ENCODE measurements around the gene OSBPL3. TPM values are rescaled to one million over a fixed set of nuclear protein-coding genes. Genes with fewer than 3 reads are reported as not detected.

OSBPL3 gene
- total RNA-seq, 1 donor from 2014 or later: 76.2 TPM

DNA sequence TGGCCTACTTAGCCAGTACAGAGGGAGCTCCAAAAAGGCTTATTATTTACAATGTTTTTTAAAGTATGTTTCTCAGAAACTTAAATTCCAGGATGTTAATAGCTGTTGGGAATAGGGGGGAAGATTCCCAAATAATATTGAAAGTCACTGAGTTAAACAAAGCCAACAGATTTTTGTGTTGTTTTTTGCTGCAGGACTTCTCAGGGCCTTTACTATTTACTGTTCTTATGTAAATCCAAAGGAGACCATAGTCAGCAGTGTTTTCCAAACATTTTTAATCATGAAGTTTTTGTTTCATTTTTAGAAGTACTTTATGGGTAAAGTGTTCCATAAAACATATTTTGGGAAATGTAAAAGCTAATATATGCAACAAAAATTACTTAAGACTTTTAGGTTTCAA is 122.4 kb downstream of the OSBPL3 start:
- Mint-ChIP-seq H3K36me3 (ENCODE audit: low read depth) (peaks cover 84% of the 10 kb centered on the region), H3K27me3 (ENCODE audit: low read depth) (no peaks in the 10 kb centered on the region)

DNA sequence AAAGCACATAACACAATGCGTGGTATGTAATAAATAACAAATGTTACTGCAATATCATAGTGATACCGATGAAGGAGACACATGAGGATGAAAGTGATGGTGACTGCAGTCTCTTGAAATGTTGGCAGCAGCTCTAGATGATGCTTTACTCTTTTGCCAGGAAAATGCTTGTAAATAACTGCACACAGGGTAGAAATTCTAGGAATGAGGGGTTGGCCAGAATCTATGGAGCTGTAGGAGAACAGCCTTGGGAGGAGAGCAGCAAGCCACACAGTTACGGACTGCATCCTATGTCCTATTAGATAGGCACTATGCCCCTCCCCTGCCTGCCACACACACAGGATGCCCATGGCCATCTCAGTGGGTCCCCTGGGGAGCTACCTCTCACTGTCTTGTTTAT is 125.1 kb downstream of the OSBPL3 start:
- intact Hi-C loops (cut with micrococcal nuclease): no loop called here
- no peak overlapping the region for H3K27ac Mint-ChIP-seq
- H3K9me3 Mint-ChIP-seq: no peaks in the 10 kb centered on the region
- H3K27me3 Mint-ChIP-seq (ENCODE audit: low read depth): no peaks in the 10 kb centered on the region
- no peak overlapping the region for H3K4me3 Mint-ChIP-seq (ENCODE audit: low read depth)
- H3K36me3 Mint-ChIP-seq (ENCODE audit: low read depth): peaks cover 84% of the 10 kb centered on the region
- H3K4me1 Mint-ChIP-seq (ENCODE audit: low read depth): peaks cover 43% of the 10 kb centered on the region
- no peak for DNase-seq (ENCODE audit: low spot score)

More for the DNA sequence above, 122.4 kb downstream of the OSBPL3 start:
- Mint-ChIP-seq H3K27ac (no peak overlapping the region), H3K9me3 (no peaks in the 10 kb centered on the region), H3K4me3 (ENCODE audit: low read depth) (no peak overlapping the region), H3K4me1 (ENCODE audit: low read depth) (peaks cover 38% of the 10 kb centered on the region)
- intact Hi-C loops (cut with micrococcal nuclease): no loop called here
- no peak for DNase-seq (ENCODE audit: low spot score)

DNA sequence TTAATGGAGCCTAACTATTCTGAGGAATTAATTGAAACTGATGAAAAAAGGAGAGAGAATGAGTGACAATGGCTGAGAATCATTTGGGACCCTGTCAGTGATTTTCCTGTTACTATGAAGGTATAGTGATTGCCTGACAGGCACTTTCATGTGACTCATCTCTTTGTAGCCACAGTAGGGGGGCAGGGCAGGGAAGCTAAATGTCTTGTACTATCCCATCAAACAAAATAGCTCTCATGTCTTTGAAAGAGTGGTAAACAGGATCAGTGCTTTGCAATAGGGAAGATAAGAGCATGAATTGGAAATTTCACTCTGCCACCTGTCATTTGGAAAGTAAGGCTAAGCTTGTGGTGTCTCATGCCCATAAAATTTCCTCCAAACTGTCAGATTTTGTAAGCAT is 128.2 kb downstream of the OSBPL3 start:
- H3K4me1 Mint-ChIP-seq (ENCODE audit: low read depth): peaks cover 38% of the 10 kb centered on the region
- intact Hi-C loops (cut with micrococcal nuclease): loop anchor here (2.0 kb wide), 1 partner anchor 15 kb away; no protein-coding TSS in a partner anchor
- H3K9me3 Mint-ChIP-seq: no peaks in the 10 kb centered on the region
- H3K4me3 Mint-ChIP-seq (ENCODE audit: low read depth): no peak overlapping the region
- H3K36me3 Mint-ChIP-seq (ENCODE audit: low read depth): peaks cover 86% of the 10 kb centered on the region
- DNase-seq (ENCODE audit: low spot score): no peak
- peak overlapping the region; percentile 48 for H3K27ac Mint-ChIP-seq
- H3K27me3 Mint-ChIP-seq (ENCODE audit: low read depth): no peaks in the 10 kb centered on the region

GRCh38 chr7:24848878-24849277 is 131.1 kb downstream of the OSBPL3 start:
- peaks cover 69% of the 10 kb centered on the region for H3K36me3 Mint-ChIP-seq (ENCODE audit: low read depth)
- DNase-seq (ENCODE audit: low spot score): no peak
- H3K9me3 Mint-ChIP-seq: no peaks in the 10 kb centered on the region
- intact Hi-C loops (cut with micrococcal nuclease): no loop called here
- peaks cover 18% of the 10 kb centered on the region for H3K4me1 Mint-ChIP-seq (ENCODE audit: low read depth)
- no peaks in the 10 kb centered on the region for H3K27me3 Mint-ChIP-seq (ENCODE audit: low read depth)
- no peak overlapping the region for H3K4me3 Mint-ChIP-seq (ENCODE audit: low read depth)
- H3K27ac Mint-ChIP-seq: no peak overlapping the region

DNA sequence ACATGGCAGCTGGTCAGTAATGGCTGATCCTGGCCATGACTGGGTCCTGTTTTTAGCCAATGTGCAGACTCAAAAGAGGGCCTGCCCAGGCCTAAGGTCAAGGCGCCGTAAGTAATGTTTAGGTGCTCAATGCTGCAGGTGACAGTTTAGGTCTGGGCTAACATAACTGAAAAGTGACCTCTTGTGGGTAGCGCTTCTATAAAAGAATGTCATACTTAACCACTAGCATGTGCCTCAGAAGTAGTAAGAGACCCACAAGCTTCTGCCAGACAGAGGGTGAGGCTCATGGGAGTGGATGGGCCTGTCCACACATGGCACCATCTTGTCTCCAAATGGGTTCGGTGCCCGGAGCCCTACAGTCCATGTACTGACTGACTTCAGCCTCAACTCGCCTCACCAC is 132.2 kb downstream of the OSBPL3 start:
- Mint-ChIP-seq H3K36me3 (ENCODE audit: low read depth) (peaks cover 68% of the 10 kb centered on the region), H3K4me1 (ENCODE audit: low read depth) (peaks cover 21% of the 10 kb centered on the region), H3K4me3 (ENCODE audit: low read depth) (no peak overlapping the region), H3K27me3 (ENCODE audit: low read depth) (no peaks in the 10 kb centered on the region), H3K9me3 (no peaks in the 10 kb centered on the region), H3K27ac (no peak overlapping the region)
- intact Hi-C loops (cut with micrococcal nuclease): no loop called here
- no peak for DNase-seq (ENCODE audit: low spot score)

DNA sequence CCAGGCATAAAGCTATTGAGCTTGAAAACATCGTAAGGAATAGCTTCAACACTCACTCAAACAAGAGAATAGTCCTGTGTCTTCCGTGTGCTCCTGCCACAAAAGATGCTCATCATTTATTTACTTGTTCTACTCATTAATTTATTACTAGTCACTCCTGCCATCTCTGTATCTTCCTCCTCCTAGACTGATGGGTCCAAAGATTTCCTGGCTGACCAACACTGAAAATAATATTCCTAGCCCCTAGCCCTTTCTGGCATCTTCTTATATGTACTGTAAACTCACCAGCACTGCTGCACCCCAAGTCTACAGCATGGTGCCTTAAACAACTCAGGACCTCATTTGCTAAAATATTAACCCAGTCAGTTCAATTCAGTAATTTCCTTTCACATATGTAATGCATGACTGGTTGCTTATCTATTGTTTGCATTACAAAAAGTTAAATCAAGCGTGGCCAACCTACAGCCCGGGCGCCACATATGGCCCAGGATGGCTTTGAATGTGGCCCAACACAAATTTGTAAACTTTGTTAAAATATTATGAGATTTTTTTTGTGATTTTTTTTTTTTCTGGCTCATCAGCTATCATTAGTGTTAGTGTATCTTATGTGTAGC is 136.1 kb downstream of the OSBPL3 start:
- H3K36me3 Mint-ChIP-seq (ENCODE audit: low read depth): peaks cover 56% of the 10 kb centered on the region
- H3K4me1 Mint-ChIP-seq (ENCODE audit: low read depth): peaks cover 14% of the 10 kb centered on the region
- intact Hi-C loops (cut with micrococcal nuclease): no loop called here
- no peaks in the 10 kb centered on the region for H3K9me3 Mint-ChIP-seq
- no peak overlapping the region for H3K4me3 Mint-ChIP-seq (ENCODE audit: low read depth)
- no peaks in the 10 kb centered on the region for H3K27me3 Mint-ChIP-seq (ENCODE audit: low read depth)
- no peak overlapping the region for H3K27ac Mint-ChIP-seq
- DNase-seq (ENCODE audit: low spot score): no peak

DNA sequence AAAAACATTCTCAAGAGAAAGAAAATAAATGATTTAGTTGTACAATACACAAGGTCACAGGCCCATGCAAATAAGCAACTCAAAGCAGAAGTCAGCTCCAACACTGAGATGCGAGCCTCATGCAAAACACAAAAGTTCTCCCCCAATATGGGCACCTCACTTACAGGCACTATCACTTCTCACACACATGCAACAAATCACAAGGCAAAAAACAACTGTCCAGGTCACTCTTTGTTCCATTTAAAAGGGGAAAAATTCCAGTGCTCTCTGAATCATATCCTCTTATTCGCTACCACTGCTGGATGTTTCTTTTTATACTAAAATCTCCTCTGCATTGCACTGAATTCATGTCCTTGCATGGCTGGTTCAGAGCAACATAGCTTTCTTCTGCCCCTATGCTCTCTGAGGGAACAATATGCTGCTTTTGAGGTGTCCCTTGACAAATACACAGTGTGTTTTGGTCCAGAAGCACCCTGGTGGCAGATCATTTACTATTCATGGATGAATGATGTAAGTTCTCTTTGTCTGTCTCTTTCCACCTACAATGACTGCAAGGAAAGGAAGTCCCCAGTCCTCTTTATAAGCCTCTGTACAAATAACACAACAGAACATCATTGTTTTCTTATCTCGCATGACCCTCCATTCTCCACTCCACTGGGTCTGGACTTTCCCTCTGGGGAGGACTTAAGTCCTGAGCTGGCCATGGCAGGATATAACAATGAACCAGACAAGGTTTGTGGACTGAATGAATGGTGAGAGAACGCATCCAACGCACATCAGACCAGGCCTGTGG is 137.3 kb downstream of the OSBPL3 start:
- peaks cover 53% of the 10 kb centered on the region for H3K36me3 Mint-ChIP-seq (ENCODE audit: low read depth)
- H3K9me3 Mint-ChIP-seq: no peaks in the 10 kb centered on the region
- peaks cover 20% of the 10 kb centered on the region for H3K4me1 Mint-ChIP-seq (ENCODE audit: low read depth)
- H3K27me3 Mint-ChIP-seq (ENCODE audit: low read depth): no peaks in the 10 kb centered on the region
- no peak overlapping the region for H3K4me3 Mint-ChIP-seq (ENCODE audit: low read depth)
- intact Hi-C loops (cut with micrococcal nuclease): no loop called here
- peak overlapping the region; percentile 5 for H3K27ac Mint-ChIP-seq
- DNase-seq (ENCODE audit: low spot score): no peak

DNA sequence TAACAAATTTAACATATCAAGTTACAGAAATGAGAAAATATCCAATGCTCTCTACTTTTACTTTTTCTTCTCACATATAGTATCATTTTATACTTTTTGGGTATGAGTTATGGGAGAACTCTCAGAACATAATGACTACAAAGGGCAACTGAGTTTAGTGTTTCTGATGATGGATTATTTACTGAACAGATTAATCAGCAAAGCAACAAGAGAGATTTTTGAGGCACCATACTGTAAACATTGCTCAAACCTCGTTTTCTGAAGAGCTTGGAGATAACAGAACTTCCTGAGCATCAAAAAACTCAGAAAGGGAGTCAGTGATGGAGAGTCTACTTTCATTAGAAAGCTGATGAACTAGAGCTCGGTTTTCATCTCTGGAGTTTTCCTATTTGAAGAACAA is 137.9 kb downstream of the OSBPL3 start:
- peaks cover 25% of the 10 kb centered on the region for H3K4me1 Mint-ChIP-seq (ENCODE audit: low read depth)
- no peaks in the 10 kb centered on the region for H3K9me3 Mint-ChIP-seq
- intact Hi-C loops (cut with micrococcal nuclease): no loop called here
- H3K27ac Mint-ChIP-seq: no peak overlapping the region
- DNase-seq (ENCODE audit: low spot score): no peak
- peaks cover 57% of the 10 kb centered on the region for H3K36me3 Mint-ChIP-seq (ENCODE audit: low read depth)
- no peaks in the 10 kb centered on the region for H3K27me3 Mint-ChIP-seq (ENCODE audit: low read depth)
- H3K4me3 Mint-ChIP-seq (ENCODE audit: low read depth): no peak overlapping the region

DNA sequence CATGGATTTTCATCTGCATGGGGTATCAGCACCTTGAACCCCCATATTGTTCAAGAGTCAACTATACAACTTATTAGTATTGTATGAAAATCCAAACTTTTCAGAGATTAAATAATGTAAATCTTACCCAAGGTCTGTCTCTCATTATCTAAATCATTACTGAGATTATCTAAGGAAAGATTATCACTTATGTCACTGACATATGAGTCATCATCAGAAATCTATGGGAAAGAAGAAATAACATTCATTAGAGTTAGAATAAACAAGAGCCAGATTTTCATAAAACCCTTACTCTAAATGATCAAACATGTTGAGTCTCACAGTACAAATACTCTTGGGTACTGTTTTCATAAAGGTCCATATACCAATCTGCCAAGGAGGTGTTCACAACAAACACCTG is 139.4 kb downstream of the OSBPL3 start:
- Mint-ChIP-seq H3K27ac (no peak overlapping the region), H3K4me1 (ENCODE audit: low read depth) (peaks cover 30% of the 10 kb centered on the region), H3K27me3 (ENCODE audit: low read depth) (no peaks in the 10 kb centered on the region), H3K36me3 (ENCODE audit: low read depth) (peaks cover 59% of the 10 kb centered on the region), H3K4me3 (ENCODE audit: low read depth) (no peak overlapping the region), H3K9me3 (no peaks in the 10 kb centered on the region)
- DNase-seq (ENCODE audit: low spot score): no peak
- intact Hi-C loops (cut with micrococcal nuclease): no loop called here

GRCh38 chr7:24836084-24836483 is 143.9 kb downstream of the OSBPL3 start:
- no peak overlapping the region for H3K4me3 Mint-ChIP-seq (ENCODE audit: low read depth)

GRCh38 chr7:24835643-24836042 is 144.3 kb downstream of the OSBPL3 start:
- no peaks in the 10 kb centered on the region for H3K9me3 Mint-ChIP-seq
- no peaks in the 10 kb centered on the region for H3K27me3 Mint-ChIP-seq (ENCODE audit: low read depth)
- H3K36me3 Mint-ChIP-seq (ENCODE audit: low read depth): peaks cover 78% of the 10 kb centered on the region
- no peak overlapping the region for H3K4me3 Mint-ChIP-seq (ENCODE audit: low read depth)
- no peak for DNase-seq (ENCODE audit: low spot score)
- H3K4me1 Mint-ChIP-seq (ENCODE audit: low read depth): peaks cover 46% of the 10 kb centered on the region
- no peak overlapping the region for H3K27ac Mint-ChIP-seq
- intact Hi-C loops (cut with micrococcal nuclease): no loop called here

More at GRCh38 chr7:24836084-24836483, 143.9 kb downstream of the OSBPL3 start:
- DNase-seq (ENCODE audit: low spot score): no peak
- no peaks in the 10 kb centered on the region for H3K9me3 Mint-ChIP-seq
- H3K36me3 Mint-ChIP-seq (ENCODE audit: low read depth): peaks cover 75% of the 10 kb centered on the region
- H3K4me1 Mint-ChIP-seq (ENCODE audit: low read depth): peaks cover 43% of the 10 kb centered on the region
- no peak overlapping the region for H3K27ac Mint-ChIP-seq
- H3K27me3 Mint-ChIP-seq (ENCODE audit: low read depth): no peaks in the 10 kb centered on the region
- intact Hi-C loops (cut with micrococcal nuclease): no loop called here

DNA sequence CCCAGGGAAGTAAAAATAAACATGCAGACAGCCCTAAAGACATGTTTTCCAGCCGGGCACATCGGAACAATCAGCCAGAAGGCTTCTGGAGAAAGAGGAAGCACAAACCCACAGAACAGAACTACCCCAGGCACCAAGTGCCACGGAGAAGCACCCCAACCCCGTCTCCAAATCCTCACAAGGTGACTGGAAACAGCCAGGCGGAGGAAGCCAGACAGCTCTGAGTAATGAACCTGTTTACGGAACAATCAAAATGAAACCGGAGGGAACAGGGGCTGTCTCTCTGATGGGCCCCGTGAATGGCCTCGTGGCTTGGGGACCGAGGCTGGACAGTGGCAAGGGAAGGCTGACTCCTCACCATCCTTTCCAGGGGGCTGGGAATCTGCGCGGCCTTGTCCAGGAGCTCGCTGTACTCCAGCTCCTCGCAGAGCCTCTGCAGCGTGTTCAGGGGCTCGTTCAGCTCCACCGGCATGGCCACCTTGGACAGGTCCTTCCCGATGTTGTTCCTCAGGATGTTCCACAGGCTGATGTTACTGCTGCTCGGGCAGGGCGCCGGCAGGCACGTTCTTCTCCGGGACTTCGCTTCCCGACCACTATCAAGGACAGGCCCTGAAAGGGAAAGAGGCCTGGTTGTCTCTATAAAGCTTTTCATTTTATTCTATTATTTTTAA is 145.7 kb downstream of the OSBPL3 start:
- intact Hi-C loops (cut with micrococcal nuclease): no loop called here
- Mint-ChIP-seq H3K36me3 (ENCODE audit: low read depth) (peaks cover 78% of the 10 kb centered on the region), H3K4me1 (ENCODE audit: low read depth) (peaks cover 57% of the 10 kb centered on the region)

DNA sequence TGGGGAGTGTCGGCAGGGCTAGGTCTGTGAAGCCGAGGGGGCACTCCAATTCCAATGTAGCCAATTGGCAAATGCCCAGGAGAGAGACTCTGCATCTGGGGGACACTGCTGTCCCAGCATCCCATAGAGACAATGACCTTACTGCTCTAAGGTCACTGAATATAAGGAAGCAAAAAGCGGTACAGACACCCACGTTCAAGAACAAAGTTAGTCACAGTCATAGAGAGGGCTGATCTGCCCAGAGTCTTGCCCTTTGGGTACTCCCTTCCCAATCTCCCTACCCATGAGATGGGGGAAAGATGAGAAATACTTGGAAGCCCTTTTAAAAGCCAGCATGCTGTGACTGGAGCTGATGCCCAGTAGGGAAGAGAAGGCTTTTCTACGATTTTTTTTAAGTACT is 146.4 kb downstream of the OSBPL3 start:
- Mint-ChIP-seq H3K27me3 (ENCODE audit: low read depth) (no peaks in the 10 kb centered on the region), H3K27ac (peak overlapping the region; percentile 68), H3K36me3 (ENCODE audit: low read depth) (peaks cover 78% of the 10 kb centered on the region), H3K9me3 (no peaks in the 10 kb centered on the region), H3K4me3 (ENCODE audit: low read depth) (no peak overlapping the region), H3K4me1 (ENCODE audit: low read depth) (peaks cover 59% of the 10 kb centered on the region)
- intact Hi-C loops (cut with micrococcal nuclease): no loop called here
- DNase-seq (ENCODE audit: low spot score): no peak

More for the DNA sequence above, 145.7 kb downstream of the OSBPL3 start:
- Mint-ChIP-seq H3K27me3 (ENCODE audit: low read depth) (no peaks in the 10 kb centered on the region), H3K9me3 (no peaks in the 10 kb centered on the region), H3K27ac (no peak overlapping the region), H3K4me3 (ENCODE audit: low read depth) (no peak overlapping the region)
- DNase-seq (ENCODE audit: low spot score): no peak
